GM18502 (cell line): ENCODE results near the gene ZNF385B.
"Not testable (repeated sequence)": the region's sequence is repeated elsewhere in the genome, so short reads cannot be mapped to it uniquely, and the experiment has no call there.

Experiments
- ATAC-seq: cut with Tn5 transposase; IDR thresholded peaks from one replicate; pipeline ENCODE4 v1.9.1; 2021; ENCODE audit warnings: mild to moderate bottlenecking; ENCODE audit not compliant: unreplicated experiment, poor library complexity

The ZNF385B gene

DNA sequence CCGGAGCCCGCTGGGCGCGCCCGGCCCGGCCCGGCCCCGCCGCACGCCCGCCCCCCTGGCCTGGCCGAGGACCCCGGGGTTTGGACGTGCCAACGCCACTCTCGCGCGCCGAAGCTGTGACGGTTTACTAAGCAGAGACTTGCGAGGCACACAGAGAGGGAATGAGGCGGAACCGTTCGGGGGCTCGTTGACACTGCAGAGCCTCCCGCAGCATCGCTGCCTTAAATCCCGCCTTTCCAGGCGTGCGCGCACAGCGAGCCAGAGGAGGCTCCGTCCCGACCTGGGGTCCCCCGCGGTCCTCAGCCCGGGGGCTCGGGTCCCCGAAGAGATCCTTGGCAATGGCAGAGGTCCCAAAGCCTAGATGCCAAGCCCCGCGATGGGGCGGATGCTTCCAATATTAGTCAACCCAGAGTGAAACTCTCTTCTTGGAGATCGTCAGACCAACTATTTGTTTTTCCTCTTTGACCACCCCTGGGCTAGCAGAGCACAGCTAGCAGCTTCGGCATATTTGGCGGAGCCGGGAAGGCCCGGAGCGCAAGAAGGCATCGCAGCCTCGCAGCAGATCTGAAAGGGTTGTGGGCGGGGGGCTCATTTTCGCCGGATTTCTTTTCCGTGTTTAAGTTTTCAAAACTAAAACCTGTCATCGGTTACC lies at the start of gene ZNF385B:
Gene ZNF385B, minus strand, starts transcription at position 197 of the 652 bp plus-strand sequence.
- peak; percentile 47 for ATAC-seq

DNA sequence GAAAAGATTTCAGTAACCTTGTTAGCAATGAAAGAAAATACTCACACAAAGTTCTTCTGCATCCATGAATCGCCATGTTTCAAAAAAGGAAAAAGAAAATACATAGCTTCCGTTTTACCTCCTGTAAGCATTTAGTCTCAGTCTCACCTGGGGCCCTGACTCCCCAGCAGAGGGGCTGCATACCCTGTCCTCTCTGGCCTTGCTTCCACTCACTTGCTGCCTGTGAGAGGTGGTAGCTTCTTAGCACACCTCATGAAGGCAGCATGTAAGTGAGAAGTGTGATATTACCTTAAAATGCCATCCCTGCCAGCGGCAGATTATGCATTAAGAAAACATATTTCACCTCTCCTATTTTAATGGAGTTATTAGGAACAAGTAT lies 49.3 kb upstream of the ZNF385B start:
- no peak for ATAC-seq

DNA sequence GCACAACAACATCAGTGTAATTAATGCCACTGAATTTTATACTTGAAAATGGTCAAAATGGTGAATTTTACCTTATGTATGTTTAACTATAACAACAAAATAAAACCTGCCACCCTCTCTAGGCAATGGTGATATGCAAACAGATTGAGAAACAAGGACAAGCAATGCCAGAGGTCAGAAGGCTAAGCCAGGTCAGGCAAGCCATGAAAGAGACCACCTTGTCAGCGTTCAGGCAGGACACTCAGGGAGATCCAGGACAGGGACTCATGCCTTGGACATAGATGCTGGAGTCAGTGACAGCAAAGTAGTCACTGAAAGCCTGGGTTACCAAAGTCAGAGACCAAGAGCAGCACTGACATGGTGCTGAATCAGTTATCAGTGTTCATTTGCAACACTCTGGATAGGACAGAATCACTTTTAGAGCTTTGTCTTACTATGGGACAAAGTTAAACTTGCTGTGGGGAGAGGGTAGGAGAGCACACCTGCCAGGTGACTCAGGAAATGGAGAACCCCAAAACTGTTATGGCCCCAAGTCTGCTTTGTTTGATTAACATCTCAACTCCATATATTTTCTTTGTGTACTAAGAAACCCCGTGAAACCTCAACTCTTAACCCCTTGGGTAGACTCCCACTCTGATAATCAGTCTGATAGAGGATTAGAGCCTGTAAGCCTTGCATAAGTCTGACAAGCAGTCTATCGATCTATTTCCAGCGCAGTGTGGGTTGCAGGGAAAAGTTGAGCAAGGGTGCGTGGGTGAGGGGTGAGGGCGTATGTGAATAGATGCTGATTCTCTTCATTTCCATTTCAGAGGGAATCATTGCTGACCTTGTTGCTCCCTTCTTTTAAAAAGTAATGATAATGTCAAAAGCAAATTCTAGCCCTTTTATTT lies 48.7 kb upstream of the ZNF385B start:
- no peak for ATAC-seq

DNA sequence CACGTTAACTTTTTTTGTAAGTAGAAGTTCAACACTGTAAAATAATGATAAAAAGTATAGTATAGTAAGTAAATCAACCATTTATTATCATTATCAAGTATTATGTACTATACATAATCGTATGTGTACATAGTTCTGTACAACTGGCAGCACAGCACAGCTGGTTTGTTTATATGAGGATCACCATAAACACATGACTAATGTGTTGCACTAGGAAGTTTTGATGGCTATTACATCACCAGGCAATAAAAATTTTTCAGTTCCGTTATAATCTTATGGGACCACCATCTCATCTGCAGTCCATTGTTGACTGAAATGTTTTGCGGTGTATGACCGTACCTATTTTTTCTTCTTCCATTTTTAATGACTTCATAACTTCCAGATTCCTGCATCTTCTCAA lies 39.2 kb upstream of the ZNF385B start:
- ATAC-seq, result no peak

DNA sequence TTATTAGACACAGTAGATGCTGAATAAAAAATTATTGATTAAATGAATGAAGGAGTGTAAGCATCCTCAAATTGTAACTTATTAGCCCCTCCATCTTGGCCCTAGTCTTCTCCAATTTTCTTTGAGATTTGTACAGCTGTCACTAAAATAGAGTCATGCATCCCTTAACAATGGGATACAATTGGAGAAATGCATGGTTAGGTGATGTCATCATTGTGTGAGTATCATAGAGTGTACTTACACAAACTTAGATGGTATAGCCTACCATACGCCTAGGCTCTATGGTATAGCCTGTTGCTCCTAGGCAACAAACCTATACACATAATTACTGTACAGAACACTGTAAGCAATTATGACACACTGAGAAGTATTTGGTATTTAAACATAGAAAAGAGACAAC lies 38.3 kb upstream of the ZNF385B start:
- no peak for ATAC-seq

DNA sequence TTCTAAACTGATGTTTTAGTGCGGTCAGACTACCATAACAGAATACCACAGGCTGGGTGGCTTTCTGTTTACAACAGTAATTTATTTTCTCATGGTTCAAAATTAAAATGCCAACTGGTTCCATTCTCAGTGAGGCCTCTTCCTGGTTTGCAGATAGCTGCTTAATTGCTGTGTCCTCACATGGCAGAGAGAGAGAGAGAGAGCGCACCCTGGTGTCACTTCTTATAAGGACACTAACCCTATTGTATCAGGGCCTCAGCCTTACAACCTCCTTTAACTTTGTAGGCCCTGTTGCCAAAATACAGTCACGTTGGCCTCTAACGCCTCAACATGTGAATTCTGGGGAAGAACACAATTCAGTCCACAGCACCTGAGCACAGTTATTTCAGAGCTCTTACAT lies 37.5 kb upstream of the ZNF385B start:
- ATAC-seq, result peak; percentile 93

DNA sequence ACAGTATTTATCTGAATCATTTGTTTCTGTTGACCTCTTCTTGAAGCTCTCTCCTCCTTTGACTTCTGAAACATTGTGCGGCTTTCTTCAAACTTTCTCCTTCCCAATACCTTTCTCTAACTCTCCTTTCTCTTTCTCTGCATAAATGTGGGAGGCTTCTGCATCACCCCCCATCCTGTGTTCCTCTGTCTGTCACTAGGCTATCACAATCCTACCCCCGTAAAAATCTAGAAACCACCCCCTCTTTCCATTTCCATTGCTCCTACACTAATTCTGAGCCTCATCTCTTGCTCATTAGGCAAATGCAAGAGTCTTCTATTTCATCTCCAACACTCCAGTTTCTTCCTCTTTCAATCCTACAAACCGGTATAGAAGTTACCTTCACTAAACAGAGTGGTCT lies 32.2 kb upstream of the ZNF385B start:
- no peak for ATAC-seq

DNA sequence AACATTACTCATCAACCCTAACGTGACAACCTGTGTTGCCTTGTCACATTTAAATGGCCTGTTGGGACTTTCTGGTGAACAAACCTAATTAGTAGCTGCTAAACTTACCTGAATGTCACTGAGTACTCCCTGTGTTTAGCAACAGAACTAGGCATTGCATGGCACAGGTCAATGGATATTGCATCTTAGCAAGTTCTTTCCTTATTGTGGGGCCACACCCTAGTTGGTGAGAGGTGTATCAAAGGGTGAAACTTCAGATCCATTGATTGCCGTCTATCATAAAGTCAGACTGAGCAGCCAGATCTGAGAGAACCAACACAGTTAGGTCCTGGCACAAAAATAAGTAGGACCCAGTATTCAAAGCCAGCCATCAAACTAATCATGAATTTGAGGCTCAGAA lies 29.8 kb upstream of the ZNF385B start:
- no peak for ATAC-seq

DNA sequence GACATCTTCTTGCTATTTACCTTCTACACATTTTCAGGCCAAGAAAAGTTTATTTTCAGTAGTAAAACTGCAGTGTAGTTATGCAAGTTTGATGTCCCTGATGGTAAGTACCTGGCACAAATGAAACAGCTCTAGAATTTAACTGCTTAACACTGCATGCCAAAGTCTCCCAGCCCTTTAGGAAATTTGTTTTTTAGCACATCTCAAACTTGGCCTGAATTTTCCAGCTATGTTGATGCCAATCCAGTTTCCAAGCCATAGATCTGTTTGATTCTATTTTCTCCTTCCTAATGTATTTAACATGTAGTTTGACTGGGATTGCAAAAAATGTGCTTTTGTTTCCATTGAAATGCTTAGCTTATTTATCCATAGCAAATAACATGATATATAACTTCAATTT lies 29.3 kb upstream of the ZNF385B start:
- ATAC-seq, result no peak

DNA sequence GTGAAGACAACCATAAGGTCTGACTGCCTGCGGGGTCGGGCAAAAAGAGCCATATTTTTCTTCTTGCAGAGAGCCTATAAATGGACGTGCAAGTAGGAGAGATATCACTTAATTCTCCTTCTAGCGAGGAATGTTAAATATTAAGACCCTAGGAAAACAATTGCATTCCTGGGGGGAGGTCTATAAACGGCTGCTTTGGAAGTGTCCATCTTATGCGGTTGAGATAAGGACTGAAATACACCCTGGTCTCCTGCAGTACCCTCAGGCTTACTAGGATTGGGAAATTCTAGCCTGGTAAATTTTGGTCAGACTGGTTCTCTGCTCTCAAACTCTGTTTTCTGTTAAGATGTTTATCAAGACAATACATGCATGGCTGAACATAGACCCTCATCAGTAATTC lies 27.2 kb upstream of the ZNF385B start:
- not testable (repeated sequence) for ATAC-seq

DNA sequence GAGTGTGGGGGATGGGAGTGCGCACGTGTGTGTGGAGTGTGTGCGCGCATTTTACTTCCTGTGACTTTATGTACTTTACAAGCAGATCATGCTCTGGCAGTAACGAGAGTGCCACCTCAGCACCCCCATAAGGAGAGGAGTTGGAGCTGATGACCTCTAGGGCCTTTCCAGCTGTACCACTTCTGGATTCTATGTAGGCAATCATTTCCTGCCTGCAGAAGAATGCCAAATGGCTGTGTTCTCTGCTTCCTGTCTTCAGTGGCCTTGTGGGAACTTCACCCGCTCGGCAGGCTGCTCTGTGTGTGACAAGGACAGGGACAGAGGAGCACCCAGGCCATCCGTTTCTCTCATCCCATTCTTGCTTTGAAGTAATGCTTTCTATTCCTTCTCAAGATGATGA lies 22.8 kb upstream of the ZNF385B start:
- ATAC-seq, result no peak

DNA sequence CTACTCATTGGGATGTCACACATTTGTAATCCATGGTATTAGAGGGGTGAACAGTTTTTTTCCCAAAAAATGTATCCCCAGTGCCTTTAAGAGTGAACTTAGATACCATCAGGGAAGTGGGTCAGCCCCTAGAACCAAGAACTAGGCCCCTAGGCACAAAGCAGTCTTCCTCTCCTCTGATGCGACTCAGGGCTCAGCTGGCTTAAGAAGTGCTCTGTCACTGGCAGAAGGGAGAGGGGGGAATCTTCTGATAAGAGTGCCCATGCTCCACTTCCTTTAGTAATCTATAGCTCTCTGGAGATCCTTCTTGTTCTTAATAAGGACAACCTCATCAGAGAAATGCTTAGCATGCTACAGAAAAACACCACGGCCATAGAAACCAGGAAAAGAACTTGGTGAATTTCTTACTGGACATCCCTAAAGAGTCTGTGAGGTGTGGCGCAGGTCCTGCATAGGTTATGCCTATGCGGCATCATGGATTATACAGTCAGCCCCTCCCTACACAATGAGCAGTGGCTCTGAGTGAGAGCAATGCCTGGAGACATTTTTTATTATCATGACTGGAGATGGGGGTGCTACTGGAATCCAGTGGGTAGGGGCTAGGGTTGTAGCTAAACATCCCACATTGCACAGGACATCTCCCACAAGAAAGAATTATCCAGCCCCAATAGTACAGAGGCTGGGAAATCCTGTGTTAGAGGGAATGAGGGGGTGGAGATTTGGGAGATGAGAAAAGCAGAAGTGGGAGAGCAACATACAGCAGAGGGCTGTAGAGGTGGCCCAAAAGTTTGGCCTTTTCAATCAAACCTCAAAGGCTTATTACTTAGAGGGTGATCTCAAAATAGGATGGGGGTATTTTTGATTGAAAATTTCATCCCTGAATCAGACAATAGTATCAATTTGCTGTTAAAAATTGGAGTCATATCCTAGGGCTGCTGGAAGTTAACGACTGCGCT lies 21.7 kb upstream of the ZNF385B start:
- no peak for ATAC-seq

DNA sequence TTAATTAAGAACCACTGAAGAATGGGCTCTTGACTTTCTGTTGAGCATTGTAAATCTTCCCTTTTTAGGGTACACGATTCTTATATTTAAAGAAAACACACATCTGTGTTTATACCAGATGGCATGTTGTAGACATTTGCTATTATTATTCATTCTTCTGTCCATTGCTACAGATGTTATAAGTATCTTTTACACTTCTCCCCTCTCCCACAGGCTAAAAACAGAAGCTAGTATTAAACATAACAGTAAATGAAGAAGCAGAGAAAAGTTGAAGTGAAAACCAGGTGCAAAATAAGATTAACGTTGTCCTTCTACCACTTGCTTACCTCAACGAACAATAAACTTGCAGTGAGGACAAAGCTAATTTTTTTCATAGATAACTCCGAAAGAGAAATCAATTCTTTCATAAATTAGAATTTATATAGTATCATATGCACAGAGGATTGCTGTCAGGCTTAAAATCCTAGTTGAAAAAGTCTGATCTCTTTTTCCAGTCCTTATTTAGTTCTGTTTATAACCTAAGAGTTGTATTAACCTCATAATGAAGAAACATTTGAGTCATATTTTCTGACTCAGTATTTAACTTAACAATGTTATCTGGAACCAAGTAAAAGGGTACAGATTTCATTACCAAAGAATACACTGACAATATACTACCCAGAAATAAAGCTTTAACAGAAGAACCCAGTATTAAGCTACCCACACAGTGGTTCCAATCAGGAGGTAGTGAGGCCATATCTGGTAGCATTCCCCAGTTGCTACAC lies 16.4 kb upstream of the ZNF385B start:
- ATAC-seq, result no peak

DNA sequence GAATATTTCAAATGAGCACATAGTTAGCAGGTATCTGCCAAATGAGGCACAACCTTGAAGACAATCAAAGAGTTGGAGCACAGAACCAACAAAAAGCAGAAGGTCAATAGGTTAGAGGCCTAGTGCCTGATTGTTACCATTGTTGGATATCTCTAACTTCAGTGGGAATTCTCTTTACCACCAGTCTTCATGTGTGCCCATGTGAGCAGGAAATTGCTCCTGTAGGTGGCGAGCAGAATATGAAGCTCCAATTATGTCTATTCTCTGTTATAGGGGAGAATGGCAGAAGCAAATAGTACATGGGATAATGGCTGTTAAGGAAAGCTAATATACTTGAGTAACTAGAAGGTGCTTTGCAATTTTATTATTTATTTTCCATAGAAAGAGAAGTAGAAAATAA lies 14.9 kb upstream of the ZNF385B start:
- no peak for ATAC-seq

DNA sequence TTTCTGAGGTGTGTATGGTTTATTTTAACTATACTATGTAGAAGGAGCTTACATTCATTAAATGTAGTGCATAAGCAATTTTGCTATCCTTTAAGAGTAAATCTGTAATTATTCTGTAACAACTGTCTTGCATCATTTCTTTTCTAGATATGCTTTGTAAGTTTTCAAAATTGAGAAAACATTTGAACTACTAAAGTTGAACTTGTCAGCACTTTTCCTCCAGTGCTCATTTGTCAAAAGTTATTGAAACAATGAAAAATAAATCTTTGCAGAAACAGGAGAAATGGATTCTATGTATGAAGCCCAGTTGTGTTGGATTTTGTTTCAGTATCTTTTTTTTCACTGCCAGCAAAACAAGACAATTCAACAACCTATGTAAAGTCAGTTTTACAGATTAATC lies 14.5 kb upstream of the ZNF385B start:
- no peak for ATAC-seq

DNA sequence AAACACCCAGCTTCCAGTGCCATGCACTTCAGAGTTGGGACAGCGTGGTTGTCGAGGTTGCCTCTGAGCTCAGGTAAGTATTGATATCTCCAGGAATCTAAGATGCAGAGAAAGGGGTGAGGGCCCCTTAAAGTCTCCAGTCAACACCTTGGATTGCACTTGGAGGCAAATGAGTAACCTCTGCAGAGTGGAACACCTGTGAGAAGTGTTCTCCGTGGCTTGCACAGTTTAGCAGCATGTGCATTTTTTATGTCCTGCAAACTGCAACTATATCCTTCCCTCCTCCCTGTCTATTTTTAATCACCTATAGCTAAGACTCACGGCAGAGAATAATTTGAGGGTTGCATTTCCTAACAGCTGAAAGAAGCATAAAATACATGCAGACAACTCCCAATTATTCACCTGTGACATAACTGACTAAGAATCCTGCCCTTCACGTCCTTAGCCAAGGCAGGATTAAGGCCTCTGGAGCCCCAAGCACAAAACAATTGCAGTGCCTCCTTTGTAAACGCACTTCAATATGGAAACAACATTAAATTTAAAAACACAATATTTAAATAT lies 1.6 kb upstream of the ZNF385B start:
- no peak for ATAC-seq

DNA sequence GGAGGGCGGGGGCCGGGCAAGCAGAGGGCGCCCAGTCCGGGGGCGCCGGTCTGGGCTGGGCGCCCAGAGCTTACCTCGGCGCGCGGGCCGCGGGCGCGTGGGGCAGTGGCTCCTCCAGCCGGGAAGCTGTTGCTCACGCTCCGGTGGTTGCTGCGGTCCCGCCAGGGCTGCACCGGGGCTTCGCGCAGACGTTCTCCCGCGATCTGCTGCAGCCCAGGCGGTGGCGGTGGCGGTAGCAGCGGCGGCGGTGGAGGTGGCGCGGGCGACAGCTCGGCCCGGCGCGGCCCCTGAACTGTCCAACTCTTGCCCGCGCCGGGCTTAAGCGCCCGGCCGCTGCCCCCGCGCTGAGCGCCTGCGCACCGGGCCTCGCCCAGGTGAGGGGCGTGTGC lies 391 bp downstream of the ZNF385B start:
- peak; percentile 52 for ATAC-seq

DNA sequence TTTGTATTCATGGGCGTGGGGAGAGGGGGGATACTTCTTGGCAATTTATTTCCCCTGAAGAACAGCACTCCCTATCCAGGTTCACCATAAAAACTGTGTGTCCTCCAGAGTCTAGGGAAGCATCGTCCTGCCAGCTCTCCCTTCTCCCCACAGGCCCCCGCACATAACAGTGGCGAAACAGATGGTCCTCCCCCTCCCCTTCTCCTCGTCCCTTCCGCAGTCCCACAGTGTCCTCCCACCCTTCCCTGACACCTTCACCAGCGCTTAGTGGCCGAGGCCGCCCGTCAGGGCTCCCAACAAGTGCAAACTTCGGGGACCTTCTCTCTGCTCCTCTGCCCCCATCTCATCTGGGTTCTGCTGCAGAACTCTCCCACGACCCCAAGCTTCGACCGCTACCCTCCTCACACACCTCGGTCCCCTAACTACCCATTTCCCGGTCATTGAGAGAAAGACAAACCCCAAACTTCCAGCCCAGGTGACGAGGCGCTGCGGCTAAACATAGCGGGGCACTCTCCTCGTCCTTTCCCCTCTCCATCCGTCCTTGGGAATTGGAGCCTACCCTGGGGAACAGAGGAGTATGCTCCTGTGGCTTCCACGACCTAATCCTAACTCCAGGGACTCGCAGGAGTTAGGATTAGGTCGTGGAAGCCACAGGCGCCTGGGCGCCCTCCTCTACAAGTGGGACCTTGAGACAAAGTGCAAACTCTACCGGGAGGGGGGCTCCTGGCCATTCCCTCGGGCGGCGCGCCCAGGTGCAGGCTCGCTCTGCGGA lies 971 bp downstream of the ZNF385B start:
- peak; percentile 9 for ATAC-seq

DNA sequence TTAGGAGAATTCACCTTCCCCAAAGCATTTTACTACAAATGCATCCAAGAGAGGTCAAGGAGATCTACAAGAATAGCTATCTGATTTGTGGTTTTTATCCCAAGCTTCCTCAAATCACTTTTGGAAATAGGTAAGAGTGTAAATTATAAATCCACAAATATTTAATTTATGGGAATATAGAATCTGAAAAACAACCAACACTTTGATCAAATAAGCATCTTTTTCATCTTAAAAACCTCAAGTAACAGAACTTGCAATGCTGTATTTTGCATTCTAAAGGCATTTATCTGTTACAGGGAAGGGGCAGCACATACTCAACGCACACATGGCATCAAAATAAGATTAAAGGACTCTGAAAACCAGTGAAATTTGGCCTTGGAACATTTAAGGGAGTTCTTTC lies 1.9 kb downstream of the ZNF385B start:
- no peak for ATAC-seq
